Keratinocyte (primary cell): ENCODE results near the gene AGFG1. TPM values are rescaled to one million over a fixed set of nuclear protein-coding genes. Genes with fewer than 3 reads are reported as not detected.

ENCODE experiments used
- DNase-seq: peaks from one replicate; pipeline ENCODE4 v3.0.0-alpha.2; 2011; ENCODE audit warnings: low read depth, missing footprints, low spot score
- FAIRE-seq: peaks from 2 replicates; lab custom pipeline; 2011; peaks lifted over from hg19 to GRCh38; lab: Jason Lieb, UNC
- H2AFZ ChIP-seq: 2 replicates; pipeline ENCODE4 v1.6.0; 2012; ENCODE audit warnings: low read length, control low read depth, inconsistent platforms; ENCODE audit not compliant: control insufficient read depth
- H3K27ac ChIP-seq: 2 replicates; pipeline ENCODE4 v1.5.1; 2011; ENCODE audit warnings: low read length; ENCODE audit not compliant: control insufficient read depth, insufficient read depth
- H3K27me3 ChIP-seq: 3 replicates; pipeline ENCODE4 v1.6.0; 2011; ENCODE audit warnings: low read length; ENCODE audit not compliant: control insufficient read depth, insufficient read depth; ENCODE audit errors: extremely low read depth
- H3K36me3 ChIP-seq, 2 experiments: 2 replicates in 1 of 2; 3 replicates in 1 of 2; pipeline ENCODE4 v1.5.1; 2011; ENCODE audit warnings: low read length in 2 of 2, mild to moderate bottlenecking in 1 of 2; ENCODE audit not compliant: control insufficient read depth in 2 of 2, insufficient read depth in 2 of 2; ENCODE audit errors: extremely low read depth in 1 of 2
- H3K4me1 ChIP-seq: 3 replicates; pipeline ENCODE4 v1.5.1; 2011; ENCODE audit warnings: low read length; ENCODE audit not compliant: control insufficient read depth, insufficient read depth; ENCODE audit errors: extremely low read depth
- H3K4me2 ChIP-seq: 3 replicates; pipeline ENCODE4 v1.6.0; 2011; ENCODE audit warnings: low read depth, low read length; ENCODE audit not compliant: control insufficient read depth, insufficient read depth; ENCODE audit errors: extremely low read depth
- H3K4me3 ChIP-seq, 3 experiments: fragments of 200-600 bp in 1 of 3; sonication (generic) in 1 of 3; 2 replicates in 2 of 3; 3 replicates in 1 of 3; pipeline ENCODE4 v1.5.1; 2011 to 2016; ENCODE audit warnings: low read length in 3 of 3, mild to moderate bottlenecking in 3 of 3, control low read depth in 2 of 3, inconsistent platforms in 1 of 3, low read depth in 1 of 3, mixed read lengths in 1 of 3, mixed run types in 1 of 3, moderate library complexity in 1 of 3; ENCODE audit not compliant: control insufficient read depth in 2 of 3, insufficient read depth in 2 of 3; ENCODE audit errors: extremely low read depth in 1 of 3
- H3K79me2 ChIP-seq: 2 replicates; pipeline ENCODE4 v1.6.0; 2012; ENCODE audit warnings: low read length; ENCODE audit not compliant: control insufficient read depth, insufficient read depth
- H3K9ac ChIP-seq: 3 replicates; pipeline ENCODE4 v1.6.0; 2011; ENCODE audit warnings: low read length; ENCODE audit not compliant: control insufficient read depth, insufficient read depth; ENCODE audit errors: extremely low read depth
- H3K9me1 ChIP-seq: 3 replicates; pipeline ENCODE4 v1.6.0; 2011; ENCODE audit warnings: low read length; ENCODE audit not compliant: control insufficient read depth, insufficient read depth; ENCODE audit errors: extremely low read depth
- H3K9me3 ChIP-seq: 2 replicates; pipeline ENCODE4 v1.5.1; 2012; ENCODE audit warnings: low read depth, low read length; ENCODE audit not compliant: control insufficient read depth
- H4K20me1 ChIP-seq: 3 replicates; pipeline ENCODE4 v1.6.0; 2011; ENCODE audit warnings: low read length; ENCODE audit not compliant: control insufficient read depth, insufficient read depth; ENCODE audit errors: extremely low read depth
- EZH2 ChIP-seq: IDR thresholded peaks from one replicate; pipeline ENCODE4 v1.6.1; 2012; ENCODE audit warnings: inconsistent platforms, mild to moderate bottlenecking, low read length, moderate library complexity
- dilution Hi-C: fragments of 300-500 bp; cut with MboI; formaldehyde crosslinking; loops from one replicate; pipeline ENCODE4 v1.7.0; 2020; ENCODE audit warnings: low sequenced_read_pairs; ENCODE audit not compliant: extremely low pct_ligation_motif_present
- polyA plus RNA-seq, 5 experiments: library from polyadenylated mRNA; depleted of rRNA in 3 of 5; stranded (reverse) in 3 of 5; stranded (forward) in 1 of 5; unstranded in 1 of 5; fragments of >200 nt; gene quantifications; 1 replicate in 1 of 5; 2 replicates in 3 of 5; 3 replicates in 1 of 5; pipeline versions ENCODE4 v1.2.1 to v1.2.3, GENCODE V29; 2011 to 2012; ENCODE audit warnings: missing spikeins in 2 of 5, low read depth in 1 of 5, low replicate concordance in 1 of 5
- TF ChIP-seq, protein P1 (sequence below), 3 experiments: IDR thresholded peaks in 1 of 3; conservative IDR thresholded peaks in 1 of 3; optimal IDR thresholded peaks in 1 of 3; 2 replicates in 2 of 3; 3 replicates in 1 of 3; pipeline versions ENCODE3 to v1.5.1; 2011; ENCODE audit warnings: low read length in 3 of 3, mild to moderate bottlenecking in 3 of 3, moderate library complexity in 2 of 3, control low read depth in 1 of 3, inconsistent platforms in 1 of 3; ENCODE audit not compliant: insufficient read depth in 2 of 3; ENCODE audit errors: extremely low read depth in 1 of 3

Gene AGFG1
- polyA plus RNA-seq, 1 donor (not counting 4 experiments of a cell fraction or from before 2014, with no cell fraction given): 111 TPM

DNA sequence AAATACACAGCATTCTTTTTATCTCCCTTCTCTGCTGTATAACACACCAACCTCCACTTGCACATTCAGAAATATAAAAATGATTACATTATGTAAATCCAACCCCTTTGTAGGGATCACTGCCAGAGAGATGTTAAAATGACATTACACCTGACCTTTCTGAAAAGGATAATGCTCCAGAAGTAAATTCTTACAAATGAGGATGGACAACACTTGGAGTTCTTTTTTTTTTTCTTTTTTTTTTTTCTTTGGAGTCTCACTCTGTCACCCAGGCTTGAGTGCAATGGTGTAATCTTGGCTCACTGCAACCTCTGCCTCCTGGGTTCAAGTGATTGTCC is 20.3 kb upstream of the AGFG1 start:
- no peak overlapping the region for H2AFZ ChIP-seq
- no peaks in the 10 kb centered on the region for H3K9me1 ChIP-seq
- no peaks in the 10 kb centered on the region for H3K4me1 ChIP-seq
- H3K27ac ChIP-seq: no peak overlapping the region
- H3K27me3 ChIP-seq: no peaks in the 10 kb centered on the region
- no peaks in the 10 kb centered on the region for H3K36me3 ChIP-seq
- no peak overlapping the region for H3K4me3 ChIP-seq
- H3K9me3 ChIP-seq: no peaks in the 10 kb centered on the region
- TF ChIP-seq, protein P1, sequence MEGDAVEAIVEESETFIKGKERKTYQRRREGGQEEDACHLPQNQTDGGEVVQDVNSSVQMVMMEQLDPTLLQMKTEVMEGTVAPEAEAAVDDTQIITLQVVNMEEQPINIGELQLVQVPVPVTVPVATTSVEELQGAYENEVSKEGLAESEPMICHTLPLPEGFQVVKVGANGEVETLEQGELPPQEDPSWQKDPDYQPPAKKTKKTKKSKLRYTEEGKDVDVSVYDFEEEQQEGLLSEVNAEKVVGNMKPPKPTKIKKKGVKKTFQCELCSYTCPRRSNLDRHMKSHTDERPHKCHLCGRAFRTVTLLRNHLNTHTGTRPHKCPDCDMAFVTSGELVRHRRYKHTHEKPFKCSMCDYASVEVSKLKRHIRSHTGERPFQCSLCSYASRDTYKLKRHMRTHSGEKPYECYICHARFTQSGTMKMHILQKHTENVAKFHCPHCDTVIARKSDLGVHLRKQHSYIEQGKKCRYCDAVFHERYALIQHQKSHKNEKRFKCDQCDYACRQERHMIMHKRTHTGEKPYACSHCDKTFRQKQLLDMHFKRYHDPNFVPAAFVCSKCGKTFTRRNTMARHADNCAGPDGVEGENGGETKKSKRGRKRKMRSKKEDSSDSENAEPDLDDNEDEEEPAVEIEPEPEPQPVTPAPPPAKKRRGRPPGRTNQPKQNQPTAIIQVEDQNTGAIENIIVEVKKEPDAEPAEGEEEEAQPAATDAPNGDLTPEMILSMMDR (optimal IDR thresholded peaks at IDR 0.05 in 1 of 3, IDR thresholded peaks at IDR 0.05 in 1 of 3, conservative IDR thresholded peaks at IDR 0.05 in 1 of 3; ENCODE audit: extremely low read depth in 1 of 3, insufficient read depth in 2 of 3, low read length in 3 of 3): no peak
- no peak for TF ChIP-seq EZH2
- no peak overlapping the region for H3K4me2 ChIP-seq
- no peaks in the 10 kb centered on the region for H4K20me1 ChIP-seq
- H3K79me2 ChIP-seq: no peaks in the 10 kb centered on the region
- dilution Hi-C loops: no loop called here
- no peak for DNase-seq
- no peak for FAIRE-seq
- H3K9ac ChIP-seq: no peak overlapping the region

DNA sequence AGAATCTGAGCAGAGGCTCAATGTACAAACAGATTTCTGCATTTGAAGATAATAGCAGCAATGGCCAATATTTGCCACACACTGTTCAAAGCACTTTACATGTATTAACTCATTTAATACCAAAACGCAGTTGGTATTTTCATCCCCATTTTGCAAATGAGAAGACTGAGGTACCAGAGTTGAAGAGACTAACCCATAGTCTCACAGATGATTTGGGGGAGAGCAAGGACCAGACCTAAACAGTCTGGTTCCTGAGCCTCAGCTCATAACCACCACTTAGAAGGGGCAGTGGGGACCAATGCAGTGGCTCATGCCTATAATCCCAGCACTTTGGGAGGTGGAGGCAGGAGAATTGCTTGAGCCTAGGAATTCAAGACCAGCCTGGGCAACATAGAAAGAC is 18.1 kb upstream of the AGFG1 start:
- Histone ChIP-seq H3K4me2 (no peak overlapping the region), H4K20me1 (no peaks in the 10 kb centered on the region), H3K27me3 (no peaks in the 10 kb centered on the region), H3K9me1 (no peaks in the 10 kb centered on the region), H3K9ac (no peak overlapping the region), H3K36me3 (no peaks in the 10 kb centered on the region), H3K27ac (no peak overlapping the region), H3K9me3 (no peaks in the 10 kb centered on the region), H3K4me3 (no peak overlapping the region), H3K4me1 (no peaks in the 10 kb centered on the region), H2AFZ (no peak overlapping the region), H3K79me2 (no peaks in the 10 kb centered on the region)
- dilution Hi-C loops: no loop called here
- FAIRE-seq (no peak), DNase-seq (no peak)
- TF ChIP-seq, protein P1 (optimal IDR thresholded peaks at IDR 0.05 in 1 of 3, IDR thresholded peaks at IDR 0.05 in 1 of 3, conservative IDR thresholded peaks at IDR 0.05 in 1 of 3; ENCODE audit: extremely low read depth in 1 of 3, insufficient read depth in 2 of 3, low read length in 3 of 3): no peak
- no peak for TF ChIP-seq EZH2
